Measurements from ENCODE around the gene USP47.
"Not testable (repeated sequence)": the region's sequence is repeated elsewhere in the genome, so short reads cannot be mapped to it uniquely, and the experiment has no call there.

USP47 gene

DNA sequence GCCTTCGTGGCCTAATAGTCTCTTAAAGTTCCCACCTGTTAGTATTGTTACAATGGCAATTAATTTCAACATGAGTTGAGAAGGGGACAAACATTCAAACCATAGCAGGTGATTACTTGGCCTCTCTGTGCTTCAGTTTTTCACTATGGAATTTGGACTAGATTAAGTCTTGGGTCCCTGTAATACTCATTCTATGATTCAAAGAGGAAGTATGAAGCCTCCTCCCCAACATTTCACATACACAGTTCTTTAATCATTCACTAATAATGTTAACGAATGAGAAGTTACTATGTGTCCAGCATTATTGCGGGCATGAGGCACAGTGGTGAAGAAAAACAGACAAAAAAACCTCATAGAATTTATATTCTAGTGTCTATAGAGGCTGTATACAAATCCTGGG, 19.9 kb upstream of the USP47 start:
- no peak for DNase-seq (ENCODE audit: low read depth in 2 of 2, low spot score in 1 of 2)

DNA sequence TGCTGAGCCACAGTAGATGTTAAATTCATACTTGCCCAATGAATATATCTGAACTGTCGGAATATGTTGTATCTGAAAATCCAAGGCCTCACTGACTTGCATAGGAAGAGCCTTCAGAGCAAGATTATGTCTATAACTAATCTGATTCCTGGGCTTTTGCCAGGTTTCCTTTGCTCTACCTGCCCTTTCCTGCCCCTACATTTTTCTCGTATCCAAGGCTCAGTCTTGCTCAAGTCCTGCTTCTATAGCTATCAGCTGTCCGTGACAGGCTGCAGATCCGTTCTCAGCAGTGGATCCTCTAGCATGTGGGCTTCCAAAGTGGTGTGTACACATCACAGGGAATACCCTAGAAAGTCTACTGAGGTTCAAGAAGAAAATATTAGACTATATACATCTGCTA, 18.8 kb upstream of the USP47 start:
- no peak for DNase-seq (ENCODE audit: low read depth in 2 of 2, low spot score in 1 of 2)

DNA sequence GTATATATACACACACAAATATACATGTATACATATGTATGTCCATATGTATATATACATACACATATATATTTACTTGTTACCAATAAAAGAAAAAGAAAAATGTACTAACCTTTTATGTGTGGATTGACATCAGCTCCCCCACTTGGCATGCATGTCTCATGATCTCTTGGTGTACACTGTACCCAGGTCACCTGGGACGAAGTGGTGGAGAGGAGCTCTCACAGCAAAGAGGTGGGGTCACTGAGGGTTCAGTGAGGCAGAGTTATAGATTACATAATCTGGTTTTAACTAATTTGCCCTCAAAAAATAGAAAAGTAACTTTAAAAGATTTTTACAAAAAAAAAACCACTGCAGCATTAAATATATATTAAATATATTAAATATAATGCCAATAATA, 15.5 kb upstream of the USP47 start:
- DNase-seq (ENCODE audit: low read depth in 2 of 2, low spot score in 1 of 2): no peak

DNA sequence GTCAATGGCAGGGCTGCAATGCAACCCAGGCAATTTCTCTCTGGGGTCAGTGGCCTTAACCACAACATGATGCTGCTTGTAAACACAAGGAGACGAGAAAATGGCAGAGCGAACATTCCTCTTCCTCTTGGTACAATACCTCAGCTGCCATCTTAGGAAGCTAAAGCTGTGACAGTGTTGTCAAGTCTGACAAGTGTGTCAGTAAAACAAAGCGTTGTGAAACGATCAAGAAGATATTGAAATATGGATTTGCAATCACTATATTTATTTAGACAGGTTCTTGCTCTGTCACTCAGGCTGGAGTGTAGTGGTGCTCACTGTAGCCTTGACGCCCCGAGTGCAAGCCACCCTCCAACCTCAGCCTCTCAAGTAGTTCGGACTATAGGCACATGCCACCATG, 14.5 kb upstream of the USP47 start:
- DNase-seq (ENCODE audit: low read depth in 2 of 2, low spot score in 1 of 2): no peak

DNA sequence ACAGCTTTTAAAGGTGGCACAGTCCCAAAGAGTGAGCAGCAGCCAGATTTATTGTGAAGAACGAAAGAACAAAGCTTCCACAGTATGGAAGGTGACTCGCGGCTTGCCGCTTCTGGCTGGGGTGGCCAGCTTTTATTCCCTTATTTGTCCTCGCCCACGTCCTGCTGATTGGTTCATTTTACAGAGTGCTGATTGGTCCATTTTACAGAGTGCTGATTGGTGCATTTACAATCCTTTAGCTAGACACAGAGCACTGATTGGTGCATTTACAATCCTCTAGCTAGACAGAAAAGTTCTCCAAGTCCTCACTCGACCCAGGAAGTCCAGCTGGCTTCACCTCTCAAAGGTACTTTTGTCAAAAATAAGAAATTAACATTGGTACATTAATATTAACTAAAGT, 10.4 kb upstream of the USP47 start:
- not testable (repeated sequence) for DNase-seq (ENCODE audit: low read depth in 2 of 2, low spot score in 1 of 2)

DNA sequence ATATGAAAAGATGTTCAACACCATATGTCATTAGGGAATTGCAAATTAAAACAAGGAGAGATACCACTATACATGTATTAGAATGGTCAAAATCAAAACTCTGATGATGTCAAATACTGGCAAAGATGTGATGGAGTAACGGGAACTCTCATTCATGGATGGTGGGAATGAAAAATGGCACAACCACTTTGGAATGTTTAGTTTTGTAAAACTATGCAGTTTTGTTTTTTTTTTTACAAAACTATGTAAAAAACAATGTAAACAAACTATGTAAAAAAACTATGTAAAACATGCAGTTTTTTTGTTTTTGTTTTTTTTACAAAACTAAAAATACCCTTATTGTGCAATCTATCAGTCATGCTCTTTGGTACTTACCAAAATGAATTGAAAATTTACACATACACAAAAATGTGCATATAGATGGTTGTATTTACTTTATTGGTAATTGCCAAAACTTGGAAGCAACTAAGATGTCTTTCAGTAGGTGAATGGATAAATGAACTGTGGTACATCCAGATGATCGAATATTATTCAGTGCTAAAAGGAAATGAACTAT, 5.0 kb upstream of the USP47 start:
- DNase-seq (ENCODE audit: low read depth in 2 of 2, low spot score in 1 of 2): no peak

DNA sequence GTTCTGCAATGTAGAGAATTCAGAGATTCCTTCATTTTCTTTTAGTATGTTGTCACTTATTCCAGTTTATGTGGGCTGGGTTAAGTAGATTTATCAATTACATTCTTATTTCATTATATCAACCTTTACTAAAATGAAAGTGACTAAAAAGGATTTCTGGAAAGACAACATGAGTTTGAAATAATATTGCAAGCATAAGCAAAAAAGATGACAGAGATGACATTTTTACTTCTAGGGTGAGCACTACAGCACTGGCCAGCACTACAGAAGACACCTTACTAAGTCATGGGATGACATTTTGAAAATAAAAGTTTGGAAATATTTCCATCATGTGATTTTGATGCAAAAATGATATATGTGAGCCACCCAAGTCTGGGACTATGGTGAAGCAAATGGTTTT, 2.1 kb upstream of the USP47 start:
- DNase-seq (ENCODE audit: low read depth in 2 of 2, low spot score in 1 of 2): no peak

DNA sequence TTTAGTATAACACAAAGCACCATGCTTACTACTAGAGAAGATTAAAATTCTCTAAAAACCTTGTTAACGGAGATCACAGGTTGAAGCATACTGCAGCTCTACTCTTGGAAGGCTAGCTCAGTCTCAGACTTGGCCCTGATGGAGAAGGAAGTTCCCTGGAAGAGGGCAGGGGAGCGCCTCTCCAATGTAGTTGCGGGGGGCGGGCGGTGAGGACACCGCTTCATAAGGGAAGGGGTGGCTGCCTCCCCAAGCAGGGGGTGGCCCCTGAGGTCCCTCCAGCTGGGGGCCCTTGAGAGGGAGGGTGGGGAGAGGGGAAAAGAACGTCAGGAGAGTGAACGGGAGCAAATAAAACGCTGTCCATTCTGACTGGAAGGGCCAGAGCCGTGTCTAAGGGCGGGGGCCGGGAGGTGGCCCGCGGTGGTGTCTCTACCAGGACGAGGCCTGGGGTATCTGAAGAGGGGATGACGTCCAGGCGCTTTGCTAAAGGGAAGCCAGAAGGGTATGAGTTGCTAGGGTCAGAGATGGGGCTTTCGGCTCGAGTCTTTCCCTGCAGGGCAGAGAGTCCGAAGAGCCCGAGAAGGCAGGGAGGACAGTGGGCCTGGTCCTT, 553 bp upstream of the USP47 start:
- DNase-seq (ENCODE audit: low read depth in 2 of 2, low spot score in 1 of 2): no peak

DNA sequence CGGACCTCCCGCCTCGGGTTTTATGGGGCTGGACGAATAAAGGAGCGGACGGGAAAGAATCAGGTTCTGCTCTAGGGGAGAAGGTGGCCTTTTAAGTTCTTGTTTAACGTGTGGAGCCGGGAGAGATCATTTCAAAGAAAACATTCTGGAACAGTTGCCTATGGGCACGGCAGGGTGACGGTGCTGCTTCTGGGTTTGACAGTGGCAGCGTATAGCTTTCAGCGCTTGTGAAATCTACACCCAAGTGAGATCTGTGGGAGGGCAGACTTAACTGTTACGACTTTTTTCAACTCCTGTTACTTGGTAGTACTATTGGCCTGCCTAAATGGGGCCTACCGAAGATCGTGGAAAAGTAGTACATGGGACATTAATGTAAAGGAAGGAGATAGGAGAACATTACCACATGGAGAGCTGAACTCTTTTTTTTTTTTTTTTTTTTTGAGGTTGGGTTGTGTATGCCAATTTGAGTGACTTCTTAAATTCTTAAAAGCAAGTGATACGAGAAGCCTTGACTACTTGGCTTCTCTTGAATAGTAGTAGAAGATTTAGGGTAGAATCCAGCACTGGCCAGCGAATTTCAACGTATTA, 743 bp downstream of the USP47 start:
- DNase-seq (ENCODE audit: low read depth in 2 of 2, low spot score in 1 of 2): peak in 1 of 2 donors; percentile 30

DNA sequence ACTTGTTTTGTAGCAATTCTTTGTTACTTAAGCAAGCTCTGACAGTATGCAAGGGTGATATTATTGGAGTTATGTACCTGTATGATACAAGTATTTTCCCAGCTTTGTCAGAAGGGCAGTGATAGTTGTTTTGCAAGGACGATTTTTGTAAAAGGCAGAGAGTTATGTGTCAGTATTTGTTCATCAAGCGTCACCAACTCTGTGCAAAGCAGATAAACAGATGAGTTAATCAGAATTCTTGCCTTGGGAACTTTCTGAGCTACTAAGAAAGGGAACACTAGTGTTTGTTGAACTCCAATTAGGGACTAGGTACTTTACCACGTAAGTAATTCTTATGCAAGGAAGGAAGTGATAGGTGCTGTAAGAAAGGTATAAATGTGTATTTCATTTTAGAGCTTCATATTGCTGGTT, 1.4 kb downstream of the USP47 start:
- no peak for DNase-seq (ENCODE audit: low read depth in 2 of 2, low spot score in 1 of 2)

DNA sequence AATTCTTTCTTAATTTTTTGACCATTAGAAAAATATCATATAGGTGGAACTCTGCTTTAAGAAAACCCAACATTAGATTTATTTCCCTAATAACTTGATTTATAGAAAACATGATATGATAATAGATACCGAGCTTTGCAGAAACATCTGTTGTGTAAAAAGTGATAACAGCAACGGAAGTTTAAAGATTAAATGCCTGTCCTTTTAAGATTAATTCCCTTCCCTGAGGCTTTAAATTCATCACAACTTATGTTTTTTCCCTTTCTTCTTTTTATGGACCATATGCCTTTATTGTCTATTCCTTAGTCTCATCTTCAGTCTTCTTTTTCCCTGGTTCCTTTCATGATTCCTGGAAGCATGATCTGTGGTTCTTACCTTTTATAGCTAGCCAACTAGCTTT, 1.9 kb downstream of the USP47 start:
- no peak for DNase-seq (ENCODE audit: low read depth in 2 of 2, low spot score in 1 of 2)

DNA sequence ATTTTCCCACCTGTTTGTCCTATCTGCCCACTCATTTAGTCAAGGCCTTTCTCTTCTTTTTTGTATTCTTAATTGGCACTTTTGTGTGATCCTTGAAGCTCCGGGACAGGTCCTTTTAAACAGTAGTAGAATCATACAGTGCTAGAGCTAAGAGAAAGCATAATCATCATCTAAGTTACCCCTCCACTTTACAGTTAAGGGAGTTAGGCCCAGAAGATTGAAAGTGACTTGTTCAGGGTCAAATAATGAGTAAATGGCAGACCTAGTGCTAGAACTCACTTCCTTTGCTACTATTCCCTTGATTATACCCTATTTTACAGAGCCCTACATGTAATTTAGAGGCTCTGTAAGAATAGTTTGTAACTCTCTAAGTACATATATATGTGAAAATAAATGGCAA, 2.5 kb downstream of the USP47 start:
- no peak for DNase-seq (ENCODE audit: low read depth in 2 of 2, low spot score in 1 of 2)

DNA sequence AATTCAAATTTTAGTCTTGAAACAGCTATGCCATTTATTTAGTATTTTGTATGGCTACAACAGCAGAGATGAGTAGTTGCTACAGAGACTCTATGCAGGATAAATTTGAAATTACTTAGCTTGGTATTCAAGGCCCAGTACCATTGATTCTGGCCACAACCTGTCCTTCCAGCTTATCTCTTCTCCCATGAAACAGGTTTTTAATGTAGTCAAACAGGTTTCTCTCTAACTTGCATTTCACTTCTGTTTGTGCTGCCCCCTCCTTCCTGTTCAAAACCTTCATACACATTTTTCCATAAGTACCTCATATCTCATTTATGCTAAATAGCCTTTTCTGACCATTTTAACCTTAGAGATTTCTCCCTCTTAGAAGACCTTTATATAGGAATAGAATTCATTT, 3.3 kb downstream of the USP47 start:
- DNase-seq (ENCODE audit: low read depth in 2 of 2, low spot score in 1 of 2): no peak

DNA sequence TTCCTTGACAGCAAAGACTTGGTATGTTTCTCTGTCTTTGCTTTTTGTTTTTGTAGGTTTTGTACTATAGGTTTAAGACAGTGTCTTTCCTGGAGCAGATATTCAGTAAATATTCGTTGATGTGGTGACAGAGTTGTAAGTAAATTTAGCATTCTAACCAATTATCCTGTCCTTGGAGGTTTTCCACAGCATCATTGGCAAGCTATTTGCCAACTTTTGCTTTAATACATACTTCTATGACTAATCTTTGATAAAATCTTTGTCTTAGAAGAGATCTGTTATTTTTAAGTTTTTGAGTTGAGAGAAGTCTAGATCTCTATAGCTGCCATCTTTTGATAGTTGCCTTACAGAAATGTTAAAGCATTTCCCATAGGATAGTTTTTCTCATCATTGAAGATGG, 3.8 kb downstream of the USP47 start:
- no peak for DNase-seq (ENCODE audit: low read depth in 2 of 2, low spot score in 1 of 2)

DNA sequence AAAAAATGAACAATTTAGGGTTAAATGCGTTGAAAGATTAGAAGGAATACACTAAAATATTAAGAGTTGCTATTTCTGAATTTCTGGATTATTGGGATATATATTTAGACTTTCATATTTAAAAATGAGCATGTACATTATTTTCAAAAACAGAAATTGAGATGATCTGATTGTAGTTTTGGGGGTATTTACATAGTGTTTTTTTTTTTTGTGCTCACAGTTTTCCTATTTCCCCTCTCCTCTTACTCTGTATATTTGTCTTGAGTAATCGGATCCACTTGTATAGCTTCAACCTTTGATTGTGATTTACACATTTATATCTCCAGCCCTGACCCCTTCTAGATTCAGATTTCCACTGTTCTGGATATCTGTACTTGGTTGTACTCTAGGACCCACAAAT, 5.3 kb downstream of the USP47 start:
- no peak for DNase-seq (ENCODE audit: low read depth in 2 of 2, low spot score in 1 of 2)

DNA sequence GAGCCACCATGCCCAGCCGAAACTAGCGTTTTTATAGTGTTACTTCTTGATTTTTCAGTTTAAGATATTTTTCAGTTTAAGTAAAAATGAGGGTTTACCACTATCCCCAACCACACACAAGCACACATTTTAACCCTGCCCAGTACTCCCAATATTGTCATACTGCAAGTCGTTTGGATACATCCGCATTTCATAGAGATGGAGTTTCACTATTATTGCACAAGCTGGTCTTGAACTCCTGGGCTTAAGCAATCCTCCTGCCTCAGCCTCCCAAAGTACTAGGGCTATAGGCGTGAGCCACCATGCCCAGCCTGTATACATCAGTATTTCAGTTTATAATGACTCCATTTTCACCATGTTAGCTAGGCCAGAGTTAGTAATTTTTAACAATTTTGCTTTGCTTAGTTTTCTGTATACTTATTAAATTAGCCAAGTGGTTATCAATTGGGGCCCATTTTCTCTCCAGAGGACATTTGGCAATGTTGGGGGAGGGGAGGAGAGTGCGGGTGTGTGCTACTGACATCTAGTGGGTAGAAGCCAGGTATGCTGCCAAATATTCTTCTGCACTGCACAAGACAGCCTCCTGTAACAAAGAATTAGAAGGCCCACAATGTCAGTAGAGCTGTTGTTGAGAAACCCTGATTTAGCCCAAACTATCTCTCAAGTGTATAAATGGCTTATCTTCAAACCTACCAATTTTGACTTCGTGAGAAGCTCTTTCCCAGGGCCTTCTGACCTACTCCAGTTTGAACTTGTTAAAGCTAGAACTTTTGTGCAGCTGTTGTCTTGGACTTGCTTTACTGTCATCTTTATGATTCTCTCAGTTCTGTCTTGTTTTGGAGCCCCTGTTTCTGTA, 7.3 kb downstream of the USP47 start:
- peak in 1 of 2 donors; percentile 32 for DNase-seq (ENCODE audit: low read depth in 2 of 2, low spot score in 1 of 2)

DNA sequence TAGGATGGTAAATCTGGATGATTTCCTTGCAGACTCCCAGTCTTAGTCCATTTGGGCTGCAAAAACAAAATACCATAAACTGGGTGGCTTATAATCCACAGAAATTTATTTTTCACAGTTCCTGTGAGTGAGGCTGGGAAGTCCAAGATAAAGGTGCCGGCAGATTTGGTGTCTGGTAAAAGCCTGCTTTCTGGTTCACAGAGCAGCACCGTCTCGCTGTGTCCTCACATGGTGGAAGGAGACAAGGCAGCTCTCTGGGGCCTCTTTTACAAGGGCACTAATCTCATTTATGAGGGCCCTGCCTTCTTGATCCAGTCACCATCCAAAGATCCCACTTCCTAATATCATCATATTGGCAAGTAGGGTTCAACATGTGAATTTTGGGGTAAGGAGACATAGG, 8.9 kb downstream of the USP47 start:
- no peak for DNase-seq (ENCODE audit: low read depth in 2 of 2, low spot score in 1 of 2)

DNA sequence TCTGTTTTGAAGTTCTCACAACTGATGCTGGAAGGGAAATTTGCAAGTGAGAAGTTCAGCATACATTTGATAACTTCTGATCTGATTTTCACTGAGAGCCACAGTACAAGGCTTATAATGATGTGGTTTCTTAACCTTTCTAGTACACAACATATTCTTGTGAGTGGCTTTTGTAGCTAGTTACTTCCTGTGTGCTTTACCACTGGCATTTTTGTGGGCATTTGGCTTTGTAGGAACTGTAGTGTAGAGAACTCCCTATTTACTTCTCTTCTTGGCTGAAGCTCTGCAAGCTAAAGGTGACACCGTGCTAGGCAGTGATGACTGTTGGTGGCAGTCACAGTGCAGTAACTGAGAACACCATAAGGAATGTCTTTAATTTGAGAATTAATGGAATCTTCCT, 14.9 kb downstream of the USP47 start:
- DNase-seq (ENCODE audit: low read depth in 2 of 2, low spot score in 1 of 2): no peak

DNA sequence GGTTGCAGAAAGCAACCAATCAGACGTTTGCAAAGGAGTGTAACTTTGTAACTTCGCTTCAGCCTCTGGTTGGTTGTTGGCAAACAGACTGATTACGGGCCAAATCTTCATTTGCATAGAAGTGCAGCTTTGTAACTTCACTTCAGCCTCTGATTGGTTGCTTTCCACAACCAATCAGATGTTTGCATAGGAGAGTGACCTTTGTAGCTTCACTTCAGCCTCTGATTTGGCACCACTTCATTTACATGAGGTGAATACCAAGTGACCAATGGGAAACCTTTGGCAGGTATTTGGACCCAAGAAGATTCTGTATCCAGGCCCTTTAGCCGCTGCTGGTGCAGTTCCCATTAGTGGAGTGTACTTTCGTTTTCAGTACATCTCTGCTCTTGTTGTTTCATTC, 16.0 kb downstream of the USP47 start:
- no peak for DNase-seq (ENCODE audit: low read depth in 2 of 2, low spot score in 1 of 2)

DNA sequence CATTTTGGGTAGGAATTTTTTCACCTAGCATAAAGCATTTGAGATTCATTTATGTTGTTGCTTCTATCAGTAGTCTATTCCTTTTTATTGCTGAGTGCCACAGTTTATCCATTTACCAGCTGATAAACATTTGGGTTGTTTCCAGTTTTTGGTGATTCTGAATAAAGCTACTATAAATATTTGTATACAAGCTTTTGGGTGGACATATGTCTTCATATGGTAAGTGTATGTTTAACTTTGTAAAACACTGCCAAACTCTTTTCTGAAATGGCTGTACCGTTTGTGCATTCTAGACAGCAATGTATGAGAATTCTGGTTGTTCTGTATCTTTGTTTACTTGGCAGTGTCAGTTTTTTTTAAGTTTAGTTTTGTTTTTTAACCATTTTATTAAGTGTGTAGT, 16.9 kb downstream of the USP47 start:
- DNase-seq (ENCODE audit: low read depth in 2 of 2, low spot score in 1 of 2): no peak

DNA sequence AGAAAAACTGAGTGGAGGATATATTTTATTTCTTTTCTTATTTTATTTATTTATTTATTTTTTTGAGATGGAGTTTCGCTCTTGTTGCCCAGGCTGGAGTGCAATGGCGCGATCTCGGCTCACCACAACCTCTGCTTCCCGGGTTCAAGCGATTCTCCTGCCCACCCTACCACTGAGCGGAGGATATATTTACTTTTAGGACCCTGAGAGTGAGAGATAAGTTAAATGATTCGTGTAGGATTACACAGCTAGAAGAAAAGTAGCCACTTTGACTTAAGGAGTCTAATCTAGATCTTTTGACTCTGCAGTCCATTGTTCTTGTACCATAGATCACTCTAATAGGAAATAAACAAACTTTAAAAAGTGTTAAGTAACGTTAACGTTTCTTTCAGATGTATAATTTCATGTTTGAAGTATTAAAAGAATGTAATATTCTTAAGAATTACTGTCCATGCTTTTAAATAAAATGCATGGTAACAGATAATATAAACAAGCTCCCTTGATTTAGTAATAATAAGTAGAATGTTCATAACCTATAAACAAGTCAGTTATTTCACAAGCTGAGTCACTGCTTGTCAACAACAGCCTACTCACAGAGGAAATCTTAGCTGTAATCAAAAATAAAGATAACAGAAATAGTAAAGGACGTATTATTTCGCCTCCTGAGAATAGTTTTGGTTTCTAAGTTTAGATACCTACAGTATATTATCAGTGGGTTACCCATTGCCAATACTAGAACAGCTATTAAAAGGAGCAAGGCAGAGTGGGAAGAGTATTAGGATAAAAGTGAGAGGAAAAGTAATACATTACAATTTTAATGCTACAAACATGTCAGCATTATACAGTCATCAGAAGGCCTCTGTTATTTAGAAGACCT, 18.6 kb downstream of the USP47 start:
- DNase-seq (ENCODE audit: low read depth in 2 of 2, low spot score in 1 of 2): no peak
